IPS-18a (cell line): ENCODE results near the gene CLPTM1L.
"Not testable (repeated sequence)": the region's sequence is repeated elsewhere in the genome, so short reads cannot be mapped to it uniquely, and the experiment has no call there.

Source experiments
- H3K27ac ChIP-seq: one replicate; pipeline ENCODE4 v1.5.1; 2013; ENCODE audit warnings: low read length
- H3K27me3 ChIP-seq: one replicate; pipeline ENCODE4 v1.6.1; 2013; ENCODE audit warnings: mild to moderate bottlenecking, low read length; ENCODE audit not compliant: control insufficient read depth, insufficient read depth
- H3K36me3 ChIP-seq: one replicate; pipeline ENCODE4 v1.6.1; 2013; ENCODE audit warnings: low read depth, low read length; ENCODE audit not compliant: control insufficient read depth
- H3K4me1 ChIP-seq: one replicate; pipeline ENCODE4 v1.6.1; 2013; ENCODE audit warnings: low read depth, low read length; ENCODE audit not compliant: control insufficient read depth
- H3K4me3 ChIP-seq: one replicate; pipeline ENCODE4 v1.5.1; 2013; ENCODE audit warnings: low read length
- H3K9ac ChIP-seq: one replicate; pipeline ENCODE4 v1.6.1; 2013; ENCODE audit warnings: mild to moderate bottlenecking, low read length, moderate library complexity
- H3K9me3 ChIP-seq: one replicate; pipeline ENCODE4 v1.6.1; 2013; ENCODE audit warnings: low read depth, low read length; ENCODE audit not compliant: control insufficient read depth

The CLPTM1L gene

DNA sequence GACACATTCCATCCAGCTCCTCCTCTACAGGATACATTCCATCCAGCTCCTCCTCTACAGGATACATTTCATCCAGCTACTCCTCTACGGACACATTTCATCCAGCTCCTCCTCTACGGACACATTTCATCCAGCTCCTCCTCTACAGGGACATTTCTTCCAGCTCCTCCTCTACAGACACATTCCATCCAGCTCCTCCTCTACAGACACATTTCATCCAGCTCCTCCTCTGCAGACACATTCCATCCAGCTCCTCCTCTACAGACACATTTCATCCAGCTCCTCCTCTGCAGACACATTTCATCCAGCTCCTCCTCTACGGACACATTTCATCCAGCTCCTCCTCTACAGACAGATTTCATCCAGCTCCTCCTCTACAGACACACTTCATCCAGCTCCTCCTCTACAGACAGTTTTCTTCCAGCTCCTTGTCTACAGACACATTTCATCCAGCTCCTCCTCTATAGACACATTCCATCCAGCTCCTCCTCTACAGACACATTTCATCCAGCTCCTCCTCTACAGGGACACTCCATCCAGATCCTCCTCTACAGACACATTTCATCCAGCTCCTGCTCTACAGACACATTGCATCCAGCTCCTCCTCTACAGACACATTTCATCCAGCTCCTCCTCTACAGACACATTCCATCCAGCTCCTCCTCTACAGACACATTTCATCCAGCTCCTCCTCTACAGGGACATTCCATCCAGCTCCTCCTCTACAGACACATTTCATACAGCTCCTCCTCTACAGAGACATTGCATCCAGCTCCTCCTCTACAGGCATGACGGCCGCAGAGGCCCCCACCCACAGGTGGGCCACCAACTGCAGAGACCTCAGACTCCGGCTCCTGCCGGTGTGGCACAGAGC, 16.4 kb downstream of the CLPTM1L start:
- H3K9me3 ChIP-seq, H3K9ac ChIP-seq, H3K27ac ChIP-seq, H3K27me3 ChIP-seq, H3K4me1 ChIP-seq, H3K4me3 ChIP-seq: not testable (repeated sequence)
- peaks cover 61% of the 10 kb centered on the region for H3K36me3 ChIP-seq

DNA sequence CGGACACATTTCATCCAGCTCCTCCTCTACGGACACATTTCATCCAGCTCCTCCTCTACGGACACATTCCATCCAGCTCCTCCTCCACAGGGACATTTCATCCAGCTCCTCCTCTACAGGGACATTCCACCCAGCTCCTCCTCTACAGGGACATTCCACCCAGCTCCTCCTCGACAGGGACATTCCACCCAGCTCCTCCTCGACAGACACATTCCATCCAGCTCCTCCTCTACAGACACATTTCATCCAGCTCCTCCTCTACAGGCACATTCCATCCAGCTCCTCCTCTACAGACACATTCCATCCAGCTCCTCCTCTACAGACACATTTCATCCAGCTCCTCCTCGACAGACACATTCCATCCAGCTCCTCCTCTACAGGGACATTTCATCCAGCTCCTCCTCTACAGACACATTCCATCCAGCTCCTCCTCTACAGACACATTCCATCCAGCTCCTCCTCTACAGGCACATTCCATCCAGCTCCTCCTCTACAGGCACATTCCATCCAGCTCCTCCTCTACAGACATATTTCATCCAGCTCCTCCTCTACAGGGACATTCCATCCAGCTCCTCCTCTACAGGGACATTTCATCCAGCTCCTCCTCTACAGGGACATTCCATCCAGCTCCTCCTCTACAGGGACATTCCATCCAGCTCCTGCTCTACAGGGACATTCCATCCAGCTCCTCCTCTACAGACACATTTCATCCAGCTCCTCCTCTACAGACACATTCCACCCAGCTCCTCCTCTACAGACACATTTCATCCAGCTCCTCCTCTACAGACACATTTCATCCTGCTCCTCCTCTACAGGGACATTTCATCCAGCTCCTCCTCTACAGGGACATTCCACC, 17.8 kb downstream of the CLPTM1L start:
- H3K4me3 ChIP-seq, H3K27me3 ChIP-seq, H3K27ac ChIP-seq, H3K4me1 ChIP-seq, H3K9me3 ChIP-seq, H3K9ac ChIP-seq: not testable (repeated sequence)
- H3K36me3 ChIP-seq = peaks cover 59% of the 10 kb centered on the region

DNA sequence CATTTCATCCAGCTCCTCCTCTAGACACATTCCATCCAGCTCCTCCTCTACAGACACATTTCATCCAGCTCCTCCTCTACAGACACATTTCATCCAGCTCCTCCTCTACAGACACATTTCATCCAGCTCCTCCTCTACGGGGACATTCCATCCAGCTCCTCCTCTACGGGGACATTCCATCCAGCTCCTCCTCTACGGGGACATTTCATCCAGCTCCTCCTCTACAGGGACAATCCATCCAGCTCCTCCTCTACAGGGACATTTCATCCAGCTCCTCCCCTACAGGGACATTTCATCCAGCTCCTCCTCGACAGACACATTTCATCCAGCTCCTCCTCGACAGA, 18.4 kb downstream of the CLPTM1L start:
- not testable (repeated sequence) for H3K27me3 ChIP-seq, H3K9ac ChIP-seq, H3K4me3 ChIP-seq, H3K4me1 ChIP-seq, H3K9me3 ChIP-seq, H3K27ac ChIP-seq
- peaks cover 53% of the 10 kb centered on the region for H3K36me3 ChIP-seq

DNA sequence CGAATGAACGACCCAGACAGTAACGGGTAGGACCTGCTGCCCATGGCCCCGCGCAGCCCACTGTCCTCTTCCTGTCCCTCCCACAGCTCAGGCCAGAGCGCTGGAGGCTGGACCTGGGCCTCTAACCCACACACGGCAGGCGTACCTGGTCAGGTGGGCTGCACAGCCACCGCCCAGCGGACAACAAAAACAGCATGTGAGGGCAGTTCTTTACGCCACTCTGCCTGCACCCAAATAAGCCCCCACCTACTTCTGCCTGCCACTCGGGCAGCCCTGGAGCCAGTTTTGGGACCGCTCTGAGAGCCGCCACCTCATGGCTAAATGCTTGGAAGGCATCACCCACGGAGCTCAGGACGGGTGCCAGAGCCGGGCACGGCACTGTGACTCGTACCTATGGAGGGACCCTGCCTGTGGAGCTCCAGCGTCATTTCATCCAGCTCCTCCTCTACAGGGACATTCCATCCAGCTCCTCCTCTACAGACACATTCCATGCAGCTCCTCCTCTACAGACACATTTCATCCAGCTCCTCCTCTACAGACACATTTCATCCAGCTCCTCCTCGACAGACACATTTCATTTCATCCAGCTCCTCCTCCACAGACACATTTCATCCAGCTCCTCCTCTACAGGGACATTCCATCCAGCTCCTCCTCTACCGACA, 18.9 kb downstream of the CLPTM1L start:
- Histone ChIP-seq H3K27me3 (no peaks in the 10 kb centered on the region), H3K27ac (no peak overlapping the region), H3K4me1 (no peaks in the 10 kb centered on the region), H3K4me3 (no peak overlapping the region), H3K9me3 (no peaks in the 10 kb centered on the region), H3K36me3 (peaks cover 53% of the 10 kb centered on the region), H3K9ac (no peak overlapping the region)

DNA sequence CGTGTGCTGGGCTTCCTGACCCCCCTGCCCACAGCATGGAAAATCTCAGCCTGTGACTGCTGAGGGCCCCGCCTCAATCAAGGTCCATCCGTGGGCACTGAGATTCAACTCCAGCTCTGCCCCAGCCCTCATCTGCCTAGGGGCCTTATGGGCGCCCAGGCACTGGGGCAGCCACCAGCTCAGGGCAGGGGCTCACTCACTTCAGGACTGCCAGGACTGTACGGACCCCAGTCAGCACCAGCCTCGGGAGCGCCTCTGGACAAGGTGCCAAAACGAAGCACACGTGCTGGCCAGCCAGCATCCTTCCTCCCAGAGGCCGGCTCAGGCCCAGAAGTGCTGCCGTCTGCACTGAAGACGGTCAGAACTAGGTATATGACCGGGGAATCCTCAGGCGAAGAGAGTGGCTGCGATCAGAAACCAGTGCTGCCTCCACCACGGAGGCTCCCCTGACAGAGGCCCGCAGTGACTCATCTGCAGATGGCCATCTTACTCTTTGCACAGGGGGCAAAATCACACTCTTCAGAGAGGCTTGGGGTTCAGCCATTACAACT, 19.6 kb downstream of the CLPTM1L start:
- Histone ChIP-seq H3K36me3 (peaks cover 54% of the 10 kb centered on the region), H3K27ac (no peak overlapping the region), H3K27me3 (no peaks in the 10 kb centered on the region), H3K4me1 (no peaks in the 10 kb centered on the region), H3K9me3 (no peaks in the 10 kb centered on the region), H3K4me3 (no peak overlapping the region), H3K9ac (no peak overlapping the region)

DNA sequence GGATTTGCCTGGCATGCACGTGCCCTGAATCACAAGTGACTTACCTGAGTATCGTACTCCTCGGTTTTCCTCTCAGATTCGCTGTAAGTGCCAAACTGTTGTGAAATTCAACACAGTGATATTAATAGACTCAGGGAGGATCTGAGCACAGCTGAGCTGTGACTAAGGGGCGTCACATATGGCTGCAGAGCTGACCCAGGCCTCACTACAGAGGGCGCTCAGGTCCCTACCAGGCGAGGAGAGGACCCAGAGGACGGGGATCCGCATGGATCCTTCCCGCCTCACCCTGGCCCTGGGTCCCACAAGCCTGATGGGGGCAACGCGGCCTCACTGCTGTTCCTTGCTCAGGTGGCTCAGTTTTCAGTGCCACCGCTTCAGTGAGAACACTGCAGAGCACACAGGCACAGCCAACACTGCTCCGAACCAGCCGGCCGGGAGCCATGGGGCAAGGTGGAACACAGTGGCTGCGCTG, 20.1 kb downstream of the CLPTM1L start:
- H3K27me3 ChIP-seq = no peaks in the 10 kb centered on the region
- H3K4me3 ChIP-seq = no peak overlapping the region
- no peaks in the 10 kb centered on the region for H3K9me3 ChIP-seq
- H3K9ac ChIP-seq = no peak overlapping the region
- H3K4me1 ChIP-seq = no peaks in the 10 kb centered on the region
- no peak overlapping the region for H3K27ac ChIP-seq
- peaks cover 54% of the 10 kb centered on the region for H3K36me3 ChIP-seq

DNA sequence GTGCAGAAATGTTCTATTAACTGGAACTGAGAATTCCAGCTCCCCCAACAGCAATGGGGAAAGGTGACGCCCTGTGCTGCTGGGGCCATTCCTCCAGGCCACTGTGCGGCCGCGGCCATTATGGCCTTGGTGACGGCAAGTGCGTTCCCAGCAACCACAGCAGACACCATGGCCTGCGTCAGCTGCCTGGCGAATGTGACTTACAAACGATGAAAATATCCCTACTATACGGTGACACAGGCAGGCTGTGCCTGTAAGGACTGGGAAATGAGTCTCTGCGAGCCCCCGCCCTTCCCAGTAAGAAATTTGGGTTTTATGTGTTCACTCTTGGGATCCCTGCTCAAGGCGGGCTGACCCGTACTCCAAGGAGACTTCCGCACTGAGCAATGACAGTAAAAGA, 20.6 kb downstream of the CLPTM1L start:
- no peak overlapping the region for H3K4me3 ChIP-seq
- H3K9ac ChIP-seq = no peak overlapping the region
- no peaks in the 10 kb centered on the region for H3K9me3 ChIP-seq
- H3K27me3 ChIP-seq = no peaks in the 10 kb centered on the region
- no peaks in the 10 kb centered on the region for H3K4me1 ChIP-seq
- H3K27ac ChIP-seq = no peak overlapping the region
- H3K36me3 ChIP-seq = peaks cover 58% of the 10 kb centered on the region

DNA sequence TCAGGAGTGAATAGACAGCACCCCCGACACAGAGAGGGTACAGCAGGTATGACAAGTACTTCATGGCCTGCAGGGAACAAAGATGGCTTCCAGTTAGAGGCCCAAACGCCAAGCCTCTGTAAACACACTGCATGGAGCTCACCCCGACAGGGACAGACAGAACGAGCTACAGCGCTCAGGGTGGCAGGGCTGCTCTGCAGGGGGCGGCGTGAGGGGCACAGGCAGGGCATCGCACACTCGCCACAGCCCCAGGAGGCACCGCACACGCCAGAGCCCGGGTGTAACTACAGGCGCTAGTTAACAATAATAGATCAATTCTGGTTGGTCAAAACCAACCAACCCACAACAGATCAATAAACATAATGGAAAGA, 21.1 kb downstream of the CLPTM1L start:
- Histone ChIP-seq H3K4me1 (no peaks in the 10 kb centered on the region), H3K27me3 (no peaks in the 10 kb centered on the region), H3K9me3 (no peaks in the 10 kb centered on the region), H3K4me3 (no peak overlapping the region), H3K27ac (no peak overlapping the region), H3K36me3 (peaks cover 60% of the 10 kb centered on the region), H3K9ac (no peak overlapping the region)

DNA sequence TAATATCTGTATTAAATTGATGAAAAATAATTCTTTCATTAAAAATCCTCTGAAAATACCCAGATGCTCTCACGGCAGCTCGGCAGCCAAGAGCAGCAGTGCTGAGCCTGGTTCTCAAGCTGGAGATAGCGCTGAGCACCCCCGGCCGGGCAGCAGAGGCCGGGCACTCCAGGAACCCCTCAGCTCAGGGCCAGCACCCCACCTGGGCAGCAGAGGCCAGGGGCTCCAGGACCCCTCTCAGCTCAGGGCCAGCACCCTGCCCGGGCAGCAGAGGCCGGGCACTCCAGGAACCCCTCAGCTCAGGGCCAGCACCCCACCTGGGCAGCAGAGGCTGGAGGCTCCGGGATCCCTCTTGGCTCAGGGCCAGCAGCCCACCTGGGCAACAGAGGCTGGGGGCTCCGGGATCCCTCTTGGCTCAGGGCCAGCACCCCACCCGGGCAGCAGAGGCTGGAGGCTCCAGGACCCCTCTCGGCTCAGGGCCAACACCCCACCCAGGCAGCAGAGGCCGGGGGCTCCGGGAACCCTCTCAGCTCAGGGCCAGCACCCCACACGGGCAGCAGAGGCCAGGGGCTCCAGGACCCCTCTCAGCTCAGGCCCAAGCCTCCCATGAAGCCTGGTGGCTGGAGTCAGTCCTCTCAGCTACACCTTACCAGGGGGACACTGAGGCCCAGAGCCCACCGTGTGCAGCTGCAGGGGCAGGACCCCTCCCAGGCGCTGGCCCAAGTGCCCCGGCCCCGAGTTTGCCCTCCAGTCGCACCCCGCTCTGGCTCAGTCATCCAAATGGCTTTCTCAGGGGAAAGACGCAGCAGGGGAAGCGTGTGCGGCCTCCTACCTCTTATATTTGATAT, 21.7 kb downstream of the CLPTM1L start:
- no peak overlapping the region for H3K4me3 ChIP-seq
- no peak overlapping the region for H3K9ac ChIP-seq
- H3K27ac ChIP-seq = no peak overlapping the region
- H3K36me3 ChIP-seq = peaks cover 60% of the 10 kb centered on the region
- no peaks in the 10 kb centered on the region for H3K4me1 ChIP-seq
- H3K27me3 ChIP-seq = no peaks in the 10 kb centered on the region
- no peaks in the 10 kb centered on the region for H3K9me3 ChIP-seq

DNA sequence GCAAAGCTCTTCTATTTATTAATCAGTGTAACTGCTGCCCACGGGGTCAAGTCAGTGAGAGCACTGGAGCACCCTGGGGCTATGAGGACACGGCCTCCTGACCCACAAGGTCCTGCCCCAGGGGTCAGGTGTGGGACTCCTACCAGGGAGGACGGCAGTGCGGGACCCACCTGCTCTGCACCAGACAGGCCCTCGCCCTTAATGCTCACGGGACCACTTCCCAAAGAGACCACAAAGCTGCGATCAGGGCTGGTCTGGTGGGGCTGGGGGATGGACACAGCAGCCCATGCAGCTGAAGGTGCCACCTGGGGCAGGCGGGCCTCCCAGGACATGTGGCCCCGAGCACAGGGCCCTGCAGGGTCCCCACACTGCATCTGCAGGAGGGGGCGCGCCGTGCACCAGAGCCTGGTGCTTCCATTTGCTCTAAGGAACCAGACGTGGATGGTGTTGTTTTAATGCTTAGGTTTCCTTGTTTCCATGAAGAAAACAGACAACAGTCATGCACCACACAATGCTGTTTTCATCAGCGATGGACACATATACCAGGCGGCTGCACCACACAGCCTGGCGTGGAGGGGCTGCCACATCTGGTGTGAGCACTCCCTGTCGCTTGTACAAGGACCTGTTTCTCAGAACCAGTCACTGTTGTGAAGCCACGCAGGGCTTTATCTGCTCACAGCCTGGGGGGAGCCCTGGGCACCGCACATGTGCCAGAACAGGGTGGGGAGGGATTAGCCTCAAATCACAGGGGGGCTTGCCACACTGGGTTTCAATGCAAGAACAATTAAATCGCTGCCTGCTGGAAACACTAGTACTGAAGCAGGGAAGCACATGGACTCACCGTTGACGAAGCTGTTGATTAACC, 22.6 kb downstream of the CLPTM1L start:
- Histone ChIP-seq H3K27me3 (no peaks in the 10 kb centered on the region), H3K4me1 (no peaks in the 10 kb centered on the region), H3K27ac (no peak overlapping the region), H3K36me3 (peaks cover 60% of the 10 kb centered on the region), H3K9ac (no peak overlapping the region), H3K4me3 (no peak overlapping the region), H3K9me3 (no peaks in the 10 kb centered on the region)
